NCI-H774 (cell line): ENCODE results near the gene MUC3A.

Experiments
- DNase-seq: peaks from one replicate; lab custom pipeline; 2025; lab: John Stamatoyannopoulos, UW

MUC3A gene

GRCh38 chr7:100946111-100946510, 3.2 kb upstream of the MUC3A start:
- DNase-seq, result no peak

DNA sequence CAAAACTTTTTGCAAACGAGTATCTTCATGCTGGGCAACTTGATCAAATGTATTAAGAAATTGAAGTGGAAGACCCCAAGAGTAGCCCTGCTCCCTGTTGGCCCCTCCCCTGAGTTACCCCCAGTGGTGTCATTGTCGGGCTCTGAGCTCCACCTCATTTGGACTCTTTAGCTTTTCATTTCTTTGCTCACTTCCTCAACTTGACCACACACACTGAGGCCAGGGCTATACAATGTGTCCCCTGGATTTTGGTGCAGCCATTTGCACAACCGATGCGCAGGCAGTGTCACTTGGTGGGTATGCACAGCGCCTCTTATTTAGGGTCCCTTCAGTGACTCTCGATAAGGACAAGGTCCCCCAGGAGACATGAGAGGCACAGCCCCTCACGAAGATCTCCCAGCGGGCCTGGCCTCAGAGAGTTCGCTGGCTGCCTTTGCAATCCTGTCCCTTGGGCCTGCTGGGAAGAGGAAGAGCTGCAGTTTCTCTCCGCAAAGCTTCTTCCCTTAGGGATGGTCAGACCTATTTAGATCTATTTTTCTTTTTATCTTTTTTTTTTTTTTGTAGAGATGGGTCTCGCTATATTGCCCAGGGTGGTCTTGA, 2.5 kb upstream of the MUC3A start:
- DNase-seq, result no peak

- DNase-seq, result no peak
Measured at GRCh38 chr7:100947792-100948191, 1.5 kb upstream of the MUC3A start.

DNA sequence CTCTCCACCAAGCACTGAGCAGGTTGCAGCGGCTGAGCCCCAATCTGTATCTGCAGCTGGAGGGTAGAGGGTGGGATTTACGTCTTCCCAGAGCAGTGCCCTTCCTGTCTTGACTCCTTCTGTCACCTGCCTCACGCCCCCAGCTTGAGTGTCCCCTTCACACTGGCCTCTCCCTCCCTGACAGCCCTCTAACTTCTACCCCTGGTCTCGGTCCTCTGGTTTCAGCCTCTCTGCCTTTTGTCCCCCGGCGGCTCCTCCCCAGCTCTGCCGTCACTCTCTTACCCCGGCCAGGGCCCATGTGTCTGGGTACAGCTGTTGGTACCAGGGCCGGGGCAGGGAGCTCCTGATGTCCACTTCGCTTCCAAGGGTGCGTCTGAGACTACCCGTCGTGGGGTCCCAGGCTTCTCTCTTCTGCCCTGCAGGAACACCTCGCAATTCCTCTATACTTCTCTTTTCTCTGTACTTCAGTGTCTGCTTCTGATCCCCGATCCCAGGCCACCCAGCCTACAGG, 654 bp downstream of the MUC3A start:
- no peak for DNase-seq

- DNase-seq, result no peak
Measured at GRCh38 chr7:100951172-100951571, 1.8 kb downstream of the MUC3A start.

DNA sequence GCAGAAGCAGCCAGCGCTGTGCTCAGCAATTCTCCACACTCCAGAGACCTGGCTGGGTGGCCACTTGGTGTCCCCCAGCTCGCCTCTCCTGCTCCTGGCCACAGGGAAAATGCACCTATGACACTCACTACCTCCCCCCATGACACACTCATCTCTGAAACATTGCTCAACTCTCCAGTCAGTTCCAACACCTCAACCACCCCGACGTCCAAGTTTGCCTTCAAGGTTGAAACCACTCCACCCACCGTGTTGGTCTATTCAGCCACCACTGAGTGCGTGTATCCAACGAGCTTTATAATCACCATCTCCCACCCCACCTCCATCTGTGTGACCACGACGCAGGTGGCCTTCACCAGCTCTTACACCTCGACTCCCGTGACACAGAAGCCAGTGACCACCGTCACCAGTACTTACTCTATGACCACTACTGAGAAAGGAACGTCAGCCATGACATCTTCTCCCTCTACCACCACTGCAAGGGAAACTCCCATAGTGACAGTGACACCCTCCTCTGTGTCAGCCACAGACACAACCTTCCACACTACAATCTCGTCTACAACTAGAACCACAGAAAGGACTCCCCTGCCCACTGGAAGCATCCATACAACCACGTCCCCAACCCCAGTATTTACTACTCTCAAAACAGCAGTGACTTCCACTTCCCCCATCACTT, 2.7 kb downstream of the MUC3A start:
- no peak for DNase-seq

DNA sequence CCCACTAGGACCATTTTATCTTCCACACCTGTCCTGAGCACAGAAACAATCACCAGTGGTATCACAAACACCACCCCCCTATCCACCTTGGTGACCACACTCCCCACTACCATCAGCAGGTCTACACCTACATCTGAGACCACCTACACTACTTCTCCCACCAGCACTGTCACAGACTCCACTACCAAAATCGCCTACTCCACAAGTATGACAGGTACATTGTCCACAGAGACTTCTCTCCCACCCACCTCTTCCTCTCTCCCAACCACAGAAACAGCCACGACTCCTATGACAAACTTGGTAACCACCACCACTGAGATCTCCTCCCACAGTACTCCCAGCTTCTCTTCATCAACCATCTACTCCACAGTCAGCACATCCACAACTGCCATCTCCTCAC, 3.3 kb downstream of the MUC3A start:
- no peak for DNase-seq

- DNase-seq, result no peak
Measured at GRCh38 chr7:100957832-100958421, 8.6 kb downstream of the MUC3A start.

- DNase-seq, result no peak
Measured at GRCh38 chr7:100959894-100960293, 10.6 kb downstream of the MUC3A start.

- DNase-seq, result no peak
Measured at GRCh38 chr7:100962537-100962936, 13.2 kb downstream of the MUC3A start.

DNA sequence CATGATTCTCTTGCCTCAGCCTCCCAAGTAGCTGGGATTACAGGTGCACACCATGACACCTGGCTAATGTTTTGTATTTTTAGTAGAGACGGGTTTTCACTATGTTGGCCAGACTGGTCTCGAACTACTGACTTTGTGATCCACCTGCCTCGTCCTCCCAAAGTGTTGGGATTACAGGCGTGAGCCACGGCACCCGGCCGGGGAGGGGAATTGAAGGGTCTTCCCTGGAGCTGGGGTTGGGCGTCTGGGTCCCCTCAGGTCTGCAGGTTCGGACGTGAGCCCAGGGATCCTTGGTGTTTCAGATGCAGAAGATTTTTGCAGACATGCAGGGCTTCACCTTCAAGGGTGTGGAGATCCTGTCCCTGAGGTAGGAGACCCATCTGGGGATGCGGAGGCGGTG, 14.1 kb downstream of the MUC3A start:
- no peak for DNase-seq

DNA sequence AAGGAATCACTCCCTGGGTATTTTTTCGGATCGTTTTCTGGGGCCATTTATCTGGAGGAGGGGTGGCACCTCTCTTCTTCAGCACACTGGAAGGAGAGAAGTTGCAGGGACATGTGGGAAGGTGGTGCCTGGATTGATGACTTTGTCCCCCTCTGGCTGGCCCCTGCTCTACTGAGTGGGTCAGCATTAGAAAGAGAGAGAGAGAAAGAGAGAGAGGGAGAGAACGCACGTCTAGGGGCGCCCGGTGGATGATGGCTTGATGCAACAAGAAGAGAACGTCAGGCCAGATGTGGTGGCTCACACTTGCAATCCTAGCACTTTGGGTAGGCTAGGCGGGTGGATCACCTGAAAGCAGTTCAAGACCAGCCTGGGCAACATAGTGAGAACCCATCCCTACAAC, 14.5 kb downstream of the MUC3A start:
- no peak for DNase-seq

- no peak for DNase-seq
Measured at GRCh38 chr7:100964630-100965029, 15.3 kb downstream of the MUC3A start.

GRCh38 chr7:100965045-100965722, 15.8 kb downstream of the MUC3A start:
- no peak for DNase-seq

- no peak for DNase-seq
Measured at GRCh38 chr7:100965723-100966541, 16.6 kb downstream of the MUC3A start.

GRCh38 chr7:100966542-100967291, 17.4 kb downstream of the MUC3A start:
- DNase-seq, result no peak

DNA sequence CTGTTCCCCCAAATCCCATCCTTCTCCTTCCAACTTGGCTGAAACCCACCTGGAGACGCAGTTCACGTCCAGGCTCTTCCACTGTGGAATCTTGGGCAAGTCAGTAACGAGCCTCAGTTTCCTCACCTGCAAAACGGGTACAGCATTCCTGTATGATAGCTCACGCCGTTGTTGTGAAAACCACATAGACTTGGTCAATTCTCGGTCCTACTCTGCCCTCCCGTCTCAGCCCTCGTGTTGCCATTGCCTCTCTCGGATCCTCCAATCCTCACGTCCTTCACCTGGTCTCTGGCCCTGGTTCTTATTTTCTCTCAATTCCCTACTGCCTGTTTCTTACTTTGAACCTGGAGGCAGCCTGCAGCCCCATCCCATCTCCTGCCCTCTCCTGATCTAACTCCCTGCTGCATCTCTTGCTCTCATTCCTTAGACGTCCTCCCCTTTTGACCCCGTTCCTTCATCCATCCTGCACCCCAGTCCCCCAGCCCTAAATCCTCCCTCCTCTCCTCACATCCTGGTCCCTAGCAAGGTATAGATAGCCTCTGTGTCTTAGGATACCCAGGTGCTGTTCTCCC, 18.0 kb downstream of the MUC3A start:
- DNase-seq, result no peak

DNA sequence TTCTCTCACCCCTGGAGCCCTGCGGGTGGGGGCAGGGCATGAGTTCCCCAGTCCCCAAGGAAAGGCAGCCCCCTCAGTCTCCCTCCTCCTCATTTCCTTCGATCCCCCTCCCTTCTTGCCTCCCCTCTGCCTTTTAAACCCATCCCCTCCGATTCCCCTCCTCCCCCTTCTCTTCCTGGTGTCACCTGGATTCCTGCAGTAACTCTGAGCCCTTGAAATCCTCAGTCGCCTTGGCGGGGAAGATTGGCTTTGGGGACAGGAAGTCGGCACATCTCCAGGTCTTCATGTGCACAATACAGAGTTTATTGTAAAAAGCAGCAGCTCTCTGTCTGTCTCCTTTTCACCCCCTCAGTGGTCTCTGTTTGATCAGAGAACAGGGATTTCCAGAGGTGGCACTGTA, 18.7 kb downstream of the MUC3A start:
- no peak for DNase-seq

- no peak for DNase-seq
Measured at GRCh38 chr7:100968650-100969049, 19.3 kb downstream of the MUC3A start.

- DNase-seq, result no peak
Measured at GRCh38 chr7:100969066-100969615, 19.8 kb downstream of the MUC3A start, which contains the start of gene MUC12. Gene MUC12, plus strand, starts transcription at chr7:100969565. Its CDS starts 58 bp downstream, at chr7:100969623.
